ENCODE results near the gene DPYD.

The DPYD gene

GRCh38 chr1:97545446-97545845, 375.4 kb downstream of the DPYD start:
- no peak for DNase-seq (ENCODE audit: low read depth)
- H3K4me3 ChIP-seq (ENCODE audit: low read depth, low read length): no peak overlapping the region
- TF ChIP-seq CTCF (IDR thresholded peaks at IDR 0.05; ENCODE audit: control insufficient read depth, extremely low read depth, insufficient read depth): no peak

GRCh38 chr1:97540346-97540888, 380.4 kb downstream of the DPYD start:
- no peak for TF ChIP-seq CTCF (IDR thresholded peaks at IDR 0.05; ENCODE audit: control insufficient read depth, extremely low read depth, insufficient read depth)
- H3K4me3 ChIP-seq (ENCODE audit: low read depth, low read length): no peak overlapping the region
- DNase-seq (ENCODE audit: low read depth): no peak

- H3K4me3 ChIP-seq (ENCODE audit: low read depth, low read length): no peak overlapping the region
- DNase-seq (ENCODE audit: low read depth): no peak
- no peak for TF ChIP-seq CTCF (IDR thresholded peaks at IDR 0.05; ENCODE audit: control insufficient read depth, extremely low read depth, insufficient read depth)
Measured at GRCh38 chr1:97538113-97538512, 382.7 kb downstream of the DPYD start.

- H3K4me3 ChIP-seq (ENCODE audit: low read depth, low read length): no peak overlapping the region
- no peak for DNase-seq (ENCODE audit: low read depth)
- no peak for TF ChIP-seq CTCF (IDR thresholded peaks at IDR 0.05; ENCODE audit: control insufficient read depth, extremely low read depth, insufficient read depth)
Measured at GRCh38 chr1:97533358-97533757, 387.5 kb downstream of the DPYD start.

GRCh38 chr1:97529600-97529999, 391.2 kb downstream of the DPYD start:
- DNase-seq (ENCODE audit: low read depth): no peak
- H3K4me3 ChIP-seq (ENCODE audit: low read depth, low read length): no peak overlapping the region
- TF ChIP-seq CTCF (IDR thresholded peaks at IDR 0.05; ENCODE audit: control insufficient read depth, extremely low read depth, insufficient read depth): no peak

- no peak for DNase-seq (ENCODE audit: low read depth)
- no peak for TF ChIP-seq CTCF (IDR thresholded peaks at IDR 0.05; ENCODE audit: control insufficient read depth, extremely low read depth, insufficient read depth)
- no peak overlapping the region for H3K4me3 ChIP-seq (ENCODE audit: low read depth, low read length)
Measured at GRCh38 chr1:97524211-97524610, 396.6 kb downstream of the DPYD start.

- no peak for DNase-seq (ENCODE audit: low read depth)
- no peak for TF ChIP-seq CTCF (IDR thresholded peaks at IDR 0.05; ENCODE audit: control insufficient read depth, extremely low read depth, insufficient read depth)
- no peak overlapping the region for H3K4me3 ChIP-seq (ENCODE audit: low read depth, low read length)
Measured at GRCh38 chr1:97516588-97516987, 404.2 kb downstream of the DPYD start.
